Sigmoid colon (tissue), 4 donors: ENCODE data around the gene FLRT1.

ENCODE experiments used
- CTCF ChIP-seq, 4 experiments: fragments of 450-650 bp in 3 of 4; fragments of 200-600 bp in 1 of 4; IDR thresholded peaks; one replicate each; pipeline ENCODE4 v1.5.1; 2016 to 2019; ENCODE audit warnings: antibody characterized with exemption in 4 of 4, mild to moderate bottlenecking in 3 of 4, moderate library complexity in 2 of 4
- EP300 ChIP-seq, 4 donors: sonication (generic); formaldehyde crosslinking; IDR thresholded peaks; one replicate each; pipeline ENCODE4 v1.6.1; 2017; ENCODE audit warnings: antibody characterized with exemption in 4 of 4
- POLR2A ChIP-seq, 2 donors: fragments of 450-650 bp; IDR thresholded peaks; one replicate each; pipeline ENCODE4 v1.6.1; 2016; ENCODE audit warnings: antibody characterized with exemption in 2 of 2, mild to moderate bottlenecking in 2 of 2, moderate library complexity in 2 of 2
- POLR2AphosphoS5 ChIP-seq, 4 donors: sonication (generic); formaldehyde crosslinking; IDR thresholded peaks; one replicate each; pipeline ENCODE4 v1.6.1; 2017; ENCODE audit warnings: antibody characterized with exemption in 4 of 4

- TF ChIP-seq CTCF (IDR thresholded peaks at IDR 0.05) (peak in 3 of 4 experiments; percentile 48 to 89 (median 59)), POLR2AphosphoS5 (IDR thresholded peaks at IDR 0.05) (no peak), POLR2A (IDR thresholded peaks at IDR 0.05) (no peak), EP300 (IDR thresholded peaks at IDR 0.05) (no peak)
Observed at GRCh38 chr11:64000026-64000739, 35.5 kb upstream of the FLRT1 start.
